ENCODE data around the gene AMFR. TPM values are rescaled to one million over a fixed set of nuclear protein-coding genes. Genes with fewer than 3 reads are reported as not detected.

AMFR gene
- total and polyA plus RNA-seq, 2 of the 13 experiments (the other 11 are each of a cell fraction or from before 2014, with no cell fraction given), result 52.9 to 108 TPM

- TF ChIP-seq DMAP1 (CRISPR knock-in tag; IDR thresholded peaks at IDR 0.05) (no peak), NR2F6 (IDR thresholded peaks at IDR 0.05) (peak; percentile 77), NR2F6 (CRISPR knock-in tag; IDR thresholded peaks at IDR 0.05) (no peak), ZFP90 (CRISPR knock-in tag; IDR thresholded peaks at IDR 0.05; ENCODE audit: borderline replicate concordance) (no peak), HMGXB3 (CRISPR knock-in tag; IDR thresholded peaks at IDR 0.05; ENCODE audit: borderline replicate concordance) (no peak), KDM3A (CRISPR knock-in tag; IDR thresholded peaks at IDR 0.05; ENCODE audit: low read depth) (no peak), ZNF724P (CRISPR knock-in tag; IDR thresholded peaks at IDR 0.05; ENCODE audit: borderline replicate concordance) (no peak), GATAD1 (CRISPR knock-in tag; IDR thresholded peaks at IDR 0.05) (no peak), ZNF138 (CRISPR knock-in tag; IDR thresholded peaks at IDR 0.05; ENCODE audit: low read depth) (no peak), CBX1 (IDR thresholded peaks at IDR 0.05; ENCODE audit: low read depth) (no peak), TEAD2 (CRISPR knock-in tag; IDR thresholded peaks at IDR 0.05) (no peak), ELF3 (CRISPR knock-in tag; IDR thresholded peaks at IDR 0.05) (no peak), ZNF20 (CRISPR knock-in tag; IDR thresholded peaks at IDR 0.05) (0 out of 2 replicates have a peak, but pooled peaks have one; percentile 72), ZBTB1 (CRISPR knock-in tag; IDR thresholded peaks at IDR 0.05; ENCODE audit: borderline replicate concordance) (no peak), THAP9 (CRISPR knock-in tag; IDR thresholded peaks at IDR 0.05; ENCODE audit: borderline replicate concordance) (0 out of 2 replicates have a peak, but pooled peaks have one; percentile 14)
- TF ChIP-seq, protein P1, sequence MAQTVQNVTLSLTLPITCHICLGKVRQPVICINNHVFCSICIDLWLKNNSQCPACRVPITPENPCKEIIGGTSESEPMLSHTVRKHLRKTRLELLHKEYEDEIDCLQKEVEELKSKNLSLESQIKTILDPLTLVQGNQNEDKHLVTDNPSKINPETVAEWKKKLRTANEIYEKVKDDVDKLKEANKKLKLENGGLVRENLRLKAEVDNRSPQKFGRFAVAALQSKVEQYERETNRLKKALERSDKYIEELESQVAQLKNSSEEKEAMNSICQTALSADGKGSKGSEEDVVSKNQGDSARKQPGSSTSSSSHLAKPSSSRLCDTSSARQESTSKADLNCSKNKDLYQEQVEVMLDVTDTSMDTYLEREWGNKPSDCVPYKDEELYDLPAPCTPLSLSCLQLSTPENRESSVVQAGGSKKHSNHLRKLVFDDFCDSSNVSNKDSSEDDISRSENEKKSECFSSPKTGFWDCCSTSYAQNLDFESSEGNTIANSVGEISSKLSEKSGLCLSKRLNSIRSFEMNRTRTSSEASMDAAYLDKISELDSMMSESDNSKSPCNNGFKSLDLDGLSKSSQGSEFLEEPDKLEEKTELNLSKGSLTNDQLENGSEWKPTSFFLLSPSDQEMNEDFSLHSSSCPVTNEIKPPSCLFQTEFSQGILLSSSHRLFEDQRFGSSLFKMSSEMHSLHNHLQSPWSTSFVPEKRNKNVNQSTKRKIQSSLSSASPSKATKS (CRISPR knock-in tag; IDR thresholded peaks at IDR 0.05), result no peak
These were observed 69.5 kb downstream of the AMFR start (continued) for GRCh38 chr16:56355786-56356275.
